AG04450 (cell line): ENCODE measurements around the gene ANO6. TPM values are rescaled to one million over a fixed set of nuclear protein-coding genes. Genes with fewer than 3 reads are reported as not detected.

Experiments used
- CTCF ChIA-PET: fragments of 300-600, 350-600 bp; formaldehyde crosslinking; extraction: SDS; loops from one replicate; lab custom pipeline; 2022; ENCODE audit warnings: antibody characterized with exemption, inconsistent platforms; lab: Charles Lee
- POLR2A ChIA-PET: fragments of 350-600 bp; formaldehyde crosslinking; extraction: SDS; loops from one replicate; lab custom pipeline; 2021; ENCODE audit warnings: antibody characterized with exemption, inconsistent platforms; lab: Yijun Ruan, JAX
- DNase-seq: peaks from one replicate; pipeline ENCODE4 v3.0.0-alpha.2; 2011; ENCODE audit warnings: low read depth, low spot score
- H3K27ac ChIP-seq: one replicate; pipeline ENCODE4 v1.5.1; 2012; ENCODE audit warnings: low read depth, low read length, control low read depth
- H3K27me3 ChIP-seq: one replicate; pipeline ENCODE4 v1.6.0; 2012; ENCODE audit warnings: low read length; ENCODE audit not compliant: control insufficient read depth, insufficient read depth
- H3K4me3 ChIP-seq: 2 replicates; pipeline ENCODE4 v1.5.1; 2011; ENCODE audit warnings: mild to moderate bottlenecking, low read depth, low read length, control low read depth
- H3K9me3 ChIP-seq: 2 replicates; pipeline ENCODE4 v1.5.1; 2012; ENCODE audit warnings: low read length; ENCODE audit not compliant: control insufficient read depth, insufficient read depth
- CTCF ChIP-seq: IDR thresholded peaks from 2 replicates; pipeline ENCODE4 v1.5.1; 2011; ENCODE audit warnings: low read depth, low read length, control low read depth, inconsistent platforms
- polyA plus RNA-seq: library from polyadenylated mRNA; depleted of rRNA; stranded (reverse); fragments of >200 nt; gene quantifications from 2 replicates; pipeline ENCODE4 v1.2.3, GENCODE V29; 2011

ANO6 gene
- polyA plus RNA-seq, 1 experiment = 51.9 TPM

- Histone ChIP-seq H3K9me3 (no peaks in the 10 kb centered on the region; the same call in 1 of the 2 replicates), H3K4me3 (no peak overlapping the region), H3K27me3 (peaks cover 2% of the 10 kb centered on the region), H3K27ac (no peak overlapping the region)
- CTCF ChIA-PET = no interaction called here
- no peak for TF ChIP-seq CTCF
- DNase-seq = no peak
- POLR2A ChIA-PET = no interaction called here
These were observed 254.0 kb downstream of the ANO6 start for GRCh38 chr12:45469902-45470301.

- ChIA-PET CTCF (no interaction called here), POLR2A (no interaction called here)
- Histone ChIP-seq H3K4me3 (no peak overlapping the region), H3K9me3 (no peaks in the 10 kb centered on the region; the same call in 1 of the 2 replicates), H3K27me3 (peaks cover 2% of the 10 kb centered on the region), H3K27ac (no peak overlapping the region)
- no peak for TF ChIP-seq CTCF
- no peak for DNase-seq
These were observed 257.7 kb downstream of the ANO6 start for GRCh38 chr12:45473636-45474035.

GRCh38 chr12:45475594-45475993, 259.7 kb downstream of the ANO6 start:
- no peak overlapping the region for H3K27ac ChIP-seq
- CTCF ChIA-PET = no interaction called here
- DNase-seq = no peak
- H3K9me3 ChIP-seq = no peaks in the 10 kb centered on the region
- TF ChIP-seq CTCF = no peak
- H3K27me3 ChIP-seq = no peaks in the 10 kb centered on the region
- no peak overlapping the region for H3K4me3 ChIP-seq
- POLR2A ChIA-PET = no interaction called here

- no peak for DNase-seq
- H3K27me3 ChIP-seq = no peaks in the 10 kb centered on the region
- ChIA-PET POLR2A (no interaction called here), CTCF (no interaction called here)
- no peak for TF ChIP-seq CTCF
- no peak overlapping the region for H3K27ac ChIP-seq
- H3K9me3 ChIP-seq = no peaks in the 10 kb centered on the region
- no peak overlapping the region for H3K4me3 ChIP-seq
These were observed 261.6 kb downstream of the ANO6 start for GRCh38 chr12:45477526-45477925.

GRCh38 chr12:45478931-45479330, 263.0 kb downstream of the ANO6 start:
- no peaks in the 10 kb centered on the region for H3K27me3 ChIP-seq
- H3K27ac ChIP-seq = no peak overlapping the region
- no peak for DNase-seq
- ChIA-PET CTCF (no interaction called here), POLR2A (no interaction called here)
- H3K4me3 ChIP-seq = no peak overlapping the region
- TF ChIP-seq CTCF = no peak
- H3K9me3 ChIP-seq = no peaks in the 10 kb centered on the region
